ENCODE measurements around the gene BTBD17.
A peak's percentile ranks its signal among the peaks of the same experiment; 100 is the strongest.

BTBD17 gene

GRCh38 chr17:74386386-74386785 is 24.7 kb upstream of the BTBD17 start:
- no peak for DNase-seq

- no peak for DNase-seq
Observed at GRCh38 chr17:74385201-74385600, 23.5 kb upstream of the BTBD17 start.

GRCh38 chr17:74383141-74383540 is 21.5 kb upstream of the BTBD17 start:
- DNase-seq: no peak

- no peak for DNase-seq
Observed at GRCh38 chr17:74380959-74381808, 19.5 kb upstream of the BTBD17 start.

DNA sequence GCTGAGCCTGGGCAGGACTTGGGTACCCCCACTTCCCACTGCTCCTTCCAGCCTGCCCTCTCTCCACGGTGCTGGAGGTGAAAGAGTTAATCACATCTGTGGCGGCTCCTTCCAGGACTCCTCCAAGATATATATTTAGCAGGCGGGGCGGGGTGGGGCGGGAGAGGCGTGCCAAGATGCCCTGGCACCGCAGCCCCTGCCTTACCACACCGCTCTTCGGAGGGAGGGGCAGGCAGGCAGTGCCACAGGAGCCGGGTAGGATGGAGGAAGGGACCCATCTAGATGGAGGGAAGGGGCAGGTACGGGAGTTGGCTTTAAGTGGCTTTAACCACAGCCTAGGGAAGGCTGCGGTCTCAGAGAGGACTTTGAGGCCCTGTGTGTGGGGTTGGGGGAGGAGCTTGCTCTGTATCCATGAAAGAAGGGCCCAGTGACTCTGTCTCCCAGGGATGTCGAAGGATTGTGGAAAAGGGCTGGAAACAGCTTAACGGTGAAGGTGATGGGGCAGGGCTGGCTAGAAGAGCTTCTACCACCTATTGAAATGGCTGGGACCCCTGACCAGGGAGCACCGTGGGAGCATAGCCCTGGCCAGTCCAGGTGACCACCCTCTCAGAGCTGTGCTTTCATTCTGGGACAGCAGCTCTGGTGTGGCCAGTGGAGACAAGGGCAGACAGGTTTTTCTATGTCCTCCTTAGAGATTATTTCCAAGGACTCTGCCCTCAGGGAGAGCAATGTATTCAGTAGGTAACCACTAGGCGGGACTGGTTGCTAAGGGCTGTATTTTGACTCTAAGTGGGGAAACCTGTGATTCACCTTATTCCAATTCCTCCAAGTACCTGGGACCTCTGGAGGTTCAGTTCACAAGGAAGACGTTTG is 18.7 kb upstream of the BTBD17 start:
- no peak for DNase-seq

- DNase-seq: peak; percentile 71
Observed at GRCh38 chr17:74379495-74380085, 17.9 kb upstream of the BTBD17 start.

DNA sequence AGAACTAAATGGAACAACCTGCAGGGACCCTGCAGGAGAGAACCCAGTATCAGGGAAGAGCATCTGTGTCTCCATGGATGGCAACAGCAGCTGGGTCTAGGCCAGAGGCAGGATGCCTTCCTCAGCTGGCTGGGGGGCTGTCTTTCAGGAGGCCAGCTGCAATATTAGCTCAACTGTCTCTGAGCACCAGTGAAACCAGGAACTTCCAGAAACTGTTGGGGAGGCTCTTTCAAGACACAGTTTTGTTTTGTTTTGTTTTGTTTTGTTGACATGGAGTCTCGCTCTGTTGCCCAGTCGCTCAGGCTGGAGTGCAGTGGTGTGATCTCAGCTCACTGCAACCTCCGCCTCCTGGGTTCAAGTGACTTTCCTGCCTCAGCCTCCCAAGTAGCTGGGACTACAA is 13.2 kb upstream of the BTBD17 start:
- no peak for DNase-seq

- no peak for DNase-seq
Observed at GRCh38 chr17:74373838-74374606, 12.4 kb upstream of the BTBD17 start.

DNA sequence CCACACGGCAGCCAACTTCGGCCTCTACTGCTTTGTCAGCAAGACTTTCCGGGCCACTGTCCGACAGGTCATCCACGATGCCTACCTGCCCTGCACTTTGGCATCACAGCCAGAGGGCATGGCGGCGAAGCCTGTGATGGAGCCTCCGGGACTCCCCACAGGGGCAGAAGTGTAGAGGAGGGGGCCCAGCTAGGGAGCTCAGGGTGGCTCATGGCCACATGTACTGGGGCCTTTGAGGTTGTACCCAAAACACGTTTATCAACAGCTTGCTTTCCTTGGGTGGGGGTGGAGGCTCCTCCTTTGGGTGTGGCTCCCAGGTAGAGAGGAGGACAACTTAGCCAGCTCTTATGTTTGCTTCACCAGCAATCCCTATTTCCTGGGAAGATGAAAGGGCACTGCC is 10.8 kb upstream of the BTBD17 start:
- DNase-seq: no peak

GRCh38 chr17:74371653-74372147 is 10.0 kb upstream of the BTBD17 start:
- DNase-seq: no peak

DNA sequence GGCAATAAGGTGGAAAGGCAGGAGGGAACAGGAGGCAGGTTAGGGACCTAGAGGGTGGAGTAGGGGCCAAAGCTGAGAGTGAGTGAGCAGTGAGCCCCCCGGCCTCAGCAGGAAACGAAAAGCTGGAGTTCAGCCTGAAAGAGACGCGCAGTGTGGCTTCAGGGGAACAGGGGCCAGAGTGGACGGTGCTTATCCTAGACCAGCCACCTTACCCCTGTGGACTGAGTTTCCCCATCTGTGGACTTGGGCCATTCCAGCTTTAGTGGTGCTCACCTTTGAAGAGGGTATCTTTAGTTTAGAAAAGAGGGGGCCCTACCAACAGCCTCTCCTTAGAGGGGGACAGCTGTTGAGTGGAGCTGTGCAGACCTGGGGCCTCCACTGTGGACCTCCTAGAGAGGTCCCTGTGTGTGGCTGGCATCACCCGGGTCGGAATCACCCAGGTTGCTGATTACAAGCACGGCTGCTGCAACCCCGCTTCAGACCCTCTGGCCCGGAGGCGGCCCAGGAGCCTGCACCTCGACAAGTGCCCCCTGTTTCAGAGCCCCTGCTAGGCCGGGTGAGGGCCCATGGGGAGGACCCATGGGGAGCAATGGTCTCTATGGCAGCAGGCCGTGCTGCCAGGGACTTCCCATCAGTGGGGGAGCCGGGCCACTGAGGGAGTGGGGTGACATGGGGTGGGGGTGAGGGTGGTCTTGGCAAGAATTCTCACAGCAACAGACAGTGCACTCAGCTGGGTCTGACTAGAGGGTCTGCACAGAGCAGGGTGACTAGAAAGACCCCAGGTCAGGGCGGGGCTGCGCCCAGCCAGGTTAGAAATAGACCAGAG is 8.2 kb upstream of the BTBD17 start:
- no peak for DNase-seq

GRCh38 chr17:74369221-74369620 is 7.6 kb upstream of the BTBD17 start:
- no peak for DNase-seq

DNA sequence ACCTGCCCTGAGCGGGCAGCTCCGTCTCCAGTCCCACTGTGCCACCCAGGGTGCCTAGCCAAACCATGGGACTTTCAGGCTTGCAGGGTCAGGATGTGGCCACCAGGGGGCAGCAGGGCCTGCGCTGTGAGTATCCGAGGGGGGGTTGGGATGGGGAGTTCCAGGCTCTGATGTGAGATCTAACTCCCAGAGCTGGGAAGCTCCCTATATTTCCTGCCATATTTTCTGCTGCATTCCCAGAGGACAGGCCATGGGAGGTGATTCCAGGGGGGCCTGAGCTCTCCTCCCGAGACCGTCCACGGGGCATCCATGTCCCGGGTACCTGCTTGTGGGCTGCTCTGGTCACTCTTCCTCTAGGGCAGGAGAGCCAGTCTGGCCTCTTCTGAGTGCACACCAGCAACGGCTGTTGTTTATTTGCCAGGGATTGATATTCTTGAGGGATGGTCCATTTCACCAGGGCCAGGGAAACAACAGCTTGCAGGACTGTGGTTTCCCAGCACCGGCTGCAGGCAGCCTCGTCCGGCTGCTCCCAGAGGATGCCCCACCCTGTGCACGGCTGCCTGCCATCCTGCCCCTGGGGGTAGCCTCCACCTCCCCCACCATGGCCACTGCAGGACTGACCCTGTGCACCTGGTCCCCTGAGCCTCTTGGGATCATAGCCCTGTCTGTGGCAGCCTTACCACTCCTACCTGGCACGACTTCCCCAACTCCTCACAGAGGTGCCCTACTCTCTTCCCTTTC is 6.8 kb upstream of the BTBD17 start:
- peak; percentile 47 for DNase-seq

GRCh38 chr17:74367206-74367605 is 5.5 kb upstream of the BTBD17 start, which contains the start of gene GPR142:
GPR142 (plus strand) TSS chr17:74367506; CDS start chr17:74369541, 2,035 bp downstream.
- DNase-seq: no peak

- no peak for DNase-seq
Observed at GRCh38 chr17:74362810-74363498, 1.3 kb upstream of the BTBD17 start.

- no peak for DNase-seq
Observed at GRCh38 chr17:74362069-74362405, 369 bp upstream of the BTBD17 start.

DNA sequence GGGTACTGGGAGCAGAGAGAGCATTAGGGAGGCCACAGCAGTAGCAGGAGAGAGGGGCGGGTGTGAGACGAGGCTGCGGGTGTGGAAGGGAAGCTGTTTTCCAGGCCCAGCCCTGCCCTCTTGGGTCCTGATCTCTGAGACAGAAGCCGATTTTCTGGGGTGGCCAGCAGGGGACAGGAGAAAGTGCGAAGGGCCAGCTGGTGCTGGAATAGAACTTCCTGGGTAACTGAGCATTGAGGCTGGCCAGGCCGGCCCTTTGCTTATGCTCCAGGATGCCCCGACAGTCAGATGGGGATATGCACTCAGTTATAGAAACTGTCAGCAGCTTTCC is 804 bp downstream of the BTBD17 start:
- DNase-seq: no peak

GRCh38 chr17:74359916-74360315 is 1.8 kb downstream of the BTBD17 start:
- no peak for DNase-seq

DNA sequence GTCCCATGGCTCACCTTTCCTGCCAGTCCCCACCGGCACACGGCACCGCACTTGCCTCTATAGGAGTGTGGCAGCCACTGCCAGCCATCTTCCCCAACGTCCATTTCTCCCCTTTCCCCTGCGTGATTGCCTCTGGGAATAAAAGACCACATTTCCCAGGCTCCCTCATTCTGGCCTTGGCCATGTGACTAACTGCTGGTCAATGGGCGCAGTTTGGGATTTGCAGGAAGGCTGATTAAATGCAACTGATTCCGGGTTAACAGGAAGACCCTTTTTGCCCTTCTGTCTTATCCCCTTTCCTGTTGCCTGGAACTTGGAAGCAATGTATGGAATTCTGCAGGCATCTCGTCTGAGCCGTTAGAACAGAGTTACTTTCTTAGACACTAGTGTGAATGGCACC is 3.0 kb downstream of the BTBD17 start:
- DNase-seq: no peak

DNA sequence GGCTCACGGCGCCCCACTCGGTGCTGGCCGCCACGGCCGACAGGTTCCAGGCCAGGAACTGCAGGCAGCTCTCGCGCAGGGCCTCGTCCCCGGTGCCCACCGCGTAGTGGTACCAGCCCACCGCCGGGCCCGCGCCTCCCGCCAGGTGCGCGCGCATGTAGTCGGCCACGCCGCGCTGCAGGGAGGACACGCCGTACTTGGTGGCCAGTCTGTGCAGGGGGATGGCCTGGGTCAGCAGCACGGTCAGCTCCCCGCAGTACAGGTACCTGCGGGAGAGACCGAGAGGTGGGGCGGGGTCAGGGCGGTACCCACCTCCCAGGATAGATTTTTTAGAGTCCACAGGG is 4.2 kb downstream of the BTBD17 start:
- no peak for DNase-seq

All from NK-92 treated with Interleukin-12 subunit alpha and Interleukin-12 subunit beta, amount 100 ng/mL, for 24 hours (cell line).